Stimulated activated CD8-positive, alpha-beta memory T cell treated with anti-CD3 and anti-CD28 coated beads, Interleukin-12 subunit alpha, Interleukin-12 subunit beta, amount 100 ng/mL, for 4 hours (primary cell): Measurements from ENCODE around the gene VSX2.

Experiments
- DNase-seq: peaks from one replicate; pipeline ENCODE4 v3.0.0-alpha.2; 2020; ENCODE audit warnings: low read depth

VSX2 gene

GRCh38 chr14:74238974-74239847, at the start of gene VSX2:
Gene VSX2 (plus strand): TSS chr14:74239449. CDS start chr14:74239562, 113 bp downstream.
- DNase-seq = no peak

DNA sequence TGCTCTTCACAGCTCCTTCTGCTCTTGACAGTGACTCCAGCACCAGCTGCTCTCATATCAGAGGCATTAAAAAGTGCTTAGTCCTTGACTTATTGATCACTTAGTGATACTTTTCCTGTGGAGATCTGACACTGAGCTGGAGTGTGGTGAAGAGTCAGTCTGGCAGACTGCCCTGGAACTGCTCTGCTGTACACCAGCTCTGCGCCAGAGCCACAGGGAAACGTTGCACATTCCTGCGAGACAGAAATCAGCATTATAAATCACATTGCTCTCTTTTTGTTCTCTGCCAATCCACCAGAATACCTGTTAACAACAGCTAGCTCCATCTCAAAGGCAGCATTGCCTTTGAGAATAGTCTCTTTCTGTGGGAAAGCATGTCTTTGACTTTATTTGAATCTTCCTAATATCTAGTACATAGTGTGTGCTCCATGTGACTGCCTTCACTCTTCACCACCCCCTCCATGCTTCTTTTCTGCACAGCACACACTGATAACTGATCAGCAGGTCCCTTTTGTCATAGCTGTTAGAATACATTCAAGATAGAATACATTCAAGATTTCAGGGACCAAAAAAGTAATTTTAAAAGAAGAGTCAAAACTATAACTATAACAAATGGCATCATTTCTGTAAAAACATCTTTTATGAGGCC, 48.2 kb upstream of the VSX2 start:
- no peak for DNase-seq

- no peak for DNase-seq
Measured at GRCh38 chr14:74194506-74195274, 44.6 kb upstream of the VSX2 start.

GRCh38 chr14:74195623-74196022, 43.6 kb upstream of the VSX2 start:
- no peak for DNase-seq

DNA sequence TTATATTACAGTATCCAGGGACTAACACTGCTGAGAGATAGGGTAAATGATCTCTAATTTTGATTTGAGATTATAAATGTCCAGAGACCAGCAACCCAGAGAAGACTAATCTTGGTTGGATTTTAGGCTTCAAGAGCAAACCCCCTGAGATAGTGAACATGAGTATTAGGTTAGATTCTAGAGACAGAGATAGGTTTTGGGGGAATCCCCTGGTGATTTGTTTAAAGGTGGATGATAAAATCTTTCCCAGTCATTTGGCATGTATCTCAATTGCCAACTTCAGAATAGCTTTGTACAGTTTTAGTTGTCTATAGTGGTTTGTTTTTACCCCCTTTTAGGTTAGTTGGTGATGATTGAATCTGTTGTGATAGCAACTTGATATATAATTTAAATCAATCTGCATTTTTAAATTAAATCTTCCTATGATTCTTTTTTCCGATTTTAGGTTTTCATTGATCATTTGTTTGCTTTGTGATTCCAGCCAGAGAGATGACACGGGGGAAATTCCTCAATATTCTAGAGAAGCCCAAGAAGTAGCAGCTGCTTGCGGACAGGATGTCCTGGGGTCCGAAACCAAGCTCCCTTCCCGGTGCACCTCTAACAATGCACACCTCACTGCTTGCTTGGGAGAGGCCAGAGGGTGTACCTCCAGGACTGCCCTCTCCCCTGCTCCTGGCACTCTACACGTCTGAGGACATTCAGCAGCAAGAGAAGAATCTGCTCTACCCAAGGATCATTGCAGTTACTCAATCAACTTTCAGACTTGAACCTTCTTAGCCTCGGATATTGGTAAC, 40.6 kb upstream of the VSX2 start:
- no peak for DNase-seq

- DNase-seq = no peak
Measured at GRCh38 chr14:74202113-74202512, 37.1 kb upstream of the VSX2 start.

GRCh38 chr14:74203639-74204038, 35.6 kb upstream of the VSX2 start:
- DNase-seq = no peak

- no peak for DNase-seq
Measured at GRCh38 chr14:74204491-74204890, 34.8 kb upstream of the VSX2 start.

GRCh38 chr14:74205882-74206281, 33.4 kb upstream of the VSX2 start:
- DNase-seq = no peak

- no peak for DNase-seq
Measured at GRCh38 chr14:74207943-74208342, 31.3 kb upstream of the VSX2 start.

DNA sequence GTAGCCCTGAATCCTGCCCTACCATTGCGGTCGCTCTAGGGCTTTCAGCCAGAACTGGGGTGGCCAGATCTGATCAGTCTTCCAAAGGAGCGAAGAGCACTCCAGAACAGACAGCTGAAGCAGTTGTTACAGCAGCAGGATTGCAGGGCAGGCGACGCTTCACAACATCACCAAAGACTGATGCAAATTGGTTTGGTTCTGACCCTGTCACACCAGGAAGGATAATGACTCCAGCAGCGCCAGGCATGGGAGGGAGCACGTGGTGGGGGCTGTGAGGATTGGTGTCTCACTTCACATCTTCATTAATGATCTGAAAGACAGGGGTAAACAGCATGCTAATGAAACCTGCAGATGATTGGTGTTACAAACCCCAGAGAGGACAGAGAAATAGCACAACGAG, 30.6 kb upstream of the VSX2 start:
- DNase-seq = no peak

DNA sequence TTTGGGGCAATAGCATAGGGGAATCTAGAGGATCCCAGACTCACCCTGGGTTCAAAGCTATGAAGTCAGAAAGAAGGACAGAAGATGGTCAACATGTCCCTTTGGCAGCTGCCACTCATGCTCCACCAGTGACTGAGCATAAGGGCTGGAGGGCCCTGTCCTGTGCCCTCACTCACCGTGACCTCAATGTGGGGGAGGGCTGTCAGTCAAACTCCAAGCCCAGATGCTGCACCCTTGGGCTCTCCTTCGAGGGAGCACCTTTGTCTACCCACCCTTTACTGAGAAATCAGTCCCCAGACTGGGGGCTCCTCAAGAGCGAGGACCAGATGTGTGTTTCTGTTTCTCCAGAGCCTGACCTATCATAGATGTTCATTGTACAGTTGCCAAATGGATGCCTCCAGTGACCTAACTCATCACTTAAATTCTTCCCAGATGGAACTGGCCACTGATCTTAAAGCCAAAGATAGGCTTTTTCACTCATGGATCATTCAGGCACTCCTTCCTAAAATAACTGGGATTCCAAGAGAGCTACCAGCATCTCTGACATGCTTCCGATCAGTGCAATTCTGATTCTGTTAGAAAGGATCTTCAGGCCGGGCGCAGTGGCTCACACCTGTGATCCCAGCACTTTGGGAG, 27.2 kb upstream of the VSX2 start:
- DNase-seq = no peak

DNA sequence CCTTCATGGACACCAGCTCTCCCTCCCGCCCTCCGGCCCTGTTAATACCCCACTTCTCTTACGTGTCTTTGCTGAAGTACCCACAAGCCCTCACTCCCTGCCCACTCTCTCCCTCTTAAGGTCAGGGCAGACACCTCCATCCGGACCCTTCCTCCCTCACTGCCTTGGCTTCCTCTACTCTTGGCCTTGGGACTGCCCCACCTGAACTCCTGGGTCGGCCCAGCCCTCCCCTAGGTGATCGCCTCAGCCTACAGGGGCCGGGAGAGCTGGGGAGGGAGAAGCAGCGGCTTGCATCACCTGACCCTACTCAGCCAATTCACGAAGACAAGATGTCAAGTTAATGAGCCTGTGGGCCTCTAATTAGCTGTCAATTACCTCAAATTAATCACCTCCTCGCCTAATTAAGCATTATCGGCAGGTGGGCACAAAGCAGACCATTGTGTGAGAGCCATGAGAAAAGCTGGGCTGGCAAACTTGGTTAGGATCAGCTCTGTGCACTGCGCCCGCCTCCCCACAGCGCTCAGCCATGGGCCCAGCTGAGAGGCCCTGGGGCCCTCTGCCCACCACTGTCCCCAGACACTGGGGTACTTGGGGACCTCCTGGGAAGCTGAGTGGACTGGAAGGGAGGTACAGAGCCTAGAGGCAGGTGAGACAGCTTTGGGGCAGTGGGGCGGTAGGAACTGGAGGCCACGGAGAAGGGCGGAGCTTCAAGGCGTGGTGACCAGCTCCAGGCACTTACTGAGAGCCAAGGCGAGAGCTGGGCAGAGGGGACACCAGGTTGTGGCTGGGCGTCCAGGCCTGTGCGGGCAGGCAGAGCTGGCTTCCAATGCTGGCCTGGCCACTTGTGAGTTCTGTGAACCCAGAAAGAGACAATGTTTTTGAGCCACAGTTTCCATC, 25.1 kb upstream of the VSX2 start:
- DNase-seq = no peak

DNA sequence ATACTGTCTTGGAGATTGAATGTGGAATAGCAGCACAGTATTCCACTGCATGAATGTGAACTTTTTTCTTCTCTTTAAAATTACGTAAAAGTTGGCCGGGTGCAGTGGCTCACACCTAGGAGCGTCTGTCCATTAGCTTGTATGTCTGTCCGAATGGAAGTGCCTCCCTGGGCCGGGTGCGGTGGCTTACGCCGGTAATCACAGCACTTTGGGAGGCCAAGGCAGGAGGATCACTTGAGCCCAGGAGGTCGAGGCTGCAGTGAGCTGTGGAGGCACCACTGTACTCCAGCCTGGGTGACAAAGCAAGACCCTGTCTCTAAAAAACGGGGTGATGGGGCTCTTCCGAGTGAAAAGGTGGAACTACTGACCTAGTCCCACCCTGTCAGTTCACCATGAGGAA, 22.6 kb upstream of the VSX2 start:
- DNase-seq = no peak

GRCh38 chr14:74217672-74218448, 21.4 kb upstream of the VSX2 start:
- peak; percentile 49 for DNase-seq

DNA sequence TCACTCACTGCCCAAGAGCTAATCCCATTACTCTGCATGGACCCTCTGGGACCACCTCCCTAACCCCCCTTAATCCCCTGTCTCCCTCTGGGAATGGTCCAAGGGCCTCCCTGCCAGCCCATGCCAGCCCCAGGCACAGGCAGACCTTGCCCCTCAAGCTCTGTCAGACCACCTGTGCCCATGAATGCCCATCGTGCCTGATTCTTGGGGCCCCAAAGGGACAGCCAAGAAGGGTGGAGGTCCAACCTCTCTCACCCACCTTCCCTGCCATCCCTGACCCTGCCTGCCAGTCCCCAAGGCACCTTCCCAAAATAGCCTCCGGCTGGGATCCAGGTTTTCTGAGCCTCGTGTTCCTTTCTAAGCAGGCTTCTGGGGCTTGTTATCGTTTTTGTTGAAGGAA, 20.8 kb upstream of the VSX2 start:
- no peak for DNase-seq

DNA sequence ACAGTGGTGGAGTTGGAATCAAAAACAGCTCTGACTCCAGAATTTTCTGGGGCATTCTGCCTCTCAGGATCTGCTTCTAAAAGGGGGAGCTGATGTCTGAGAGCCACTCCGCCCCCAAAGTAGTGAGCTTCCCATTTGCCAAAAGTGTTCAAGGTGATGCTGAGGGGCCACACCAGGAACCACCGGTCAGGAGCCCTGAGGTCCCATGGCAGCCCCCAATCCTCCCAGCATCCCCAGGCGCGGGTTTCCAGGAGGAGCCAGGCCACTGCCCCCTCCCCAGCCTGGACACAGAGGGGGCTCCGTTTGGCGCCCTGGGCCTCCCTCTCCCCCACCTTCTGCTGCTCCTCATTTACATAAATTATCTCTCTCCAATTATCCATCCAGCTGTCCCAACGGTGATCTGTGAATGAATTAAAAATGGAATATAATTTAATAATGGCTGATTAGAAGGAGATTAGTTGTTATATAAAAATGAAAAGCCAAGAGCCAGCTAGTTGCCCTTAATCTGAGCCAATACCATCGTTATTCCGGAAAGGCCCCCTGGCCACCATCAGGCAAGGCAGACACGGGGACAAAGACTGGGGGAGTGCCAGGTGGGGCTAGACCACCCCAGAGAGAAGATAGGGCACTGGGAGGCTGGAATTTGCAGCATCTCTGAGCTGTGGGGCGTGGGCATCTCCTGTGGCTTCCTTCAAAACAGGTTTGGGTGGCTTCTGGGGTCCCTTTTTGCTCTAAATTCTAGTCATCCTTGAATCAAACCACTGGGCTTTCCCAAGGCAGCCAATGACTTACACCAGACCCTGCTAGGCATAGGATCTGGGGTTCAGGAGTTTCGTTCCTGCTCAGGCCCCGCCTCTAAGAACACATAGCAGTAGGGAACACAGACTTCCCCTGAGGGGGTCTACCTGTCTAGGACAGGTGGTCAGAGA, 19.7 kb upstream of the VSX2 start:
- DNase-seq = no peak

- no peak for DNase-seq
Measured at GRCh38 chr14:74220991-74221390, 18.3 kb upstream of the VSX2 start.

DNA sequence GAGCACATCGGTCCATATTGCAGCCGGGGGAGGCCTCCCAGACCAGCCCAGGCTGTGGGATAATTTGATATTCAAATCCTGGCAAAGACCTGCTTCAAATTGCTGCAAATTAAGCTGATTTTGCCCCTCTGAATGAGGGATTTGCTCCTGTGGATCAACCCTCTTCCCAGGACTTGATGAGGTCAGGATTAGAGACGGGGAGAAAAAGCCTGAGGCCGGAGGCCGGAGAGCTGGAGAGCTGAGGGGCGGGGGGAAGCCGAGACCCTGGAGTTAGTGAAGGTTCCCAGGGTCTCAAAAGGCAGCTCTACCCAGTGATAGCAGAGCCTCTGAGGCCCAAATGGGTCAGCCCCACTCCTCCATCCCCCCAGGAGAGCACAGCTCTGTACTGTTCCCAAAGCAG, 17.5 kb upstream of the VSX2 start:
- no peak for DNase-seq
